ENCODE results near the gene CAV2.

DNA sequence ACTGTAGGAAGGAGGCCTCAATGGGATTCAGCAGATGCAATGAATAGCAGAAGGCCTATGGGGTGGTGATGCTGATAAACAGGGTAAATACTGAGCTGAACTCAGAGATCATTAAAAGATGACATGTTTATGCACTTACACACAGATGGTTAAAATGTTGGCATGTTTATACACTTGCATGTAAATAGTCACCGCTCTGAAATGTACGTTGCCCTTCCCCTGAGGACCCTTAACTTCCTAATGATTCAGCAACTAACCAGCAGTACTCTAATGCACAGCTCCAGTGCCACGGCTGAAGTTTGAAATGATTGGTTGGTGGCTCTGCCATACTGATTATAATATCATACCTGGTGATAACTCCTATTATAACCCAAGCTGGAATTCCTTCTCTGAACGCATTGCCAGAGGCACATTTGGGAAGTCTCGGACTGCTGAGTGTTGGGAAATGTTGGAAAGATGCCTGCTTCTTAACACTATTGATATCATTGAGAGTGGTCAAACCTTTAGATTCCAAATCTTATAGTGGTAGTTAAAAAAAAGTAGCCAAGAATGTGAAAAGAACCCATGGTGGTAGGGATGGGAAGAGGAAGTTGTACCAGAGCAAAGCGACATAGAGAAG, 21.6 kb downstream of the CAV2 start:
- TF ChIP-seq CTCF (IDR thresholded peaks at IDR 0.05) (no peak), POLR2A (IDR thresholded peaks at IDR 0.05) (no peak)

All from testis (tissue), 2 donors.